HG03060 (cell line): Measurements from ENCODE around the gene C6orf120.

ENCODE experiments used
- ATAC-seq: cut with Tn5 transposase; IDR thresholded peaks from one replicate; pipeline ENCODE4 v1.9.1; 2021; ENCODE audit warnings: low read depth, moderate number of reproducible peaks; ENCODE audit not compliant: unreplicated experiment

The C6orf120 gene

GRCh38 chr6:169701954-169702839 lies at the start of gene C6orf120, which contains the start of gene WDR27:
Gene C6orf120 (plus strand): TSS chr6:169702126. CDS start chr6:169702460, 334 bp downstream.
Gene WDR27 (minus strand): TSS chr6:169702029. CDS start chr6:169689005, 13,024 bp downstream.
- peak; percentile 86 for ATAC-seq

- no peak for ATAC-seq
Observed at GRCh38 chr6:169652896-169653295, 49.0 kb upstream of the C6orf120 start.

- ATAC-seq: no peak
Observed at GRCh38 chr6:169653691-169654090, 48.2 kb upstream of the C6orf120 start.

- ATAC-seq: peak; percentile 64
Observed at GRCh38 chr6:169654598-169655391, 47.1 kb upstream of the C6orf120 start.

GRCh38 chr6:169656546-169657283 lies 45.2 kb upstream of the C6orf120 start:
- no peak for ATAC-seq

- ATAC-seq: no peak
Observed at GRCh38 chr6:169657284-169657610, 44.7 kb upstream of the C6orf120 start.

- no peak for ATAC-seq
Observed at GRCh38 chr6:169659820-169660610, 41.9 kb upstream of the C6orf120 start.

- ATAC-seq: no peak
Observed at GRCh38 chr6:169660751-169661390, 41.1 kb upstream of the C6orf120 start.

- ATAC-seq: no peak
Observed at GRCh38 chr6:169661391-169661756, 40.6 kb upstream of the C6orf120 start.

- no peak for ATAC-seq
Observed at GRCh38 chr6:169663468-169663867, 38.5 kb upstream of the C6orf120 start.

- no peak for ATAC-seq
Observed at GRCh38 chr6:169664227-169664626, 37.7 kb upstream of the C6orf120 start.

- ATAC-seq: no peak
Observed at GRCh38 chr6:169665289-169665688, 36.6 kb upstream of the C6orf120 start.

GRCh38 chr6:169666441-169666840 lies 35.5 kb upstream of the C6orf120 start:
- no peak for ATAC-seq

GRCh38 chr6:169667716-169668115 lies 34.2 kb upstream of the C6orf120 start:
- ATAC-seq: no peak

- no peak for ATAC-seq
Observed at GRCh38 chr6:169668203-169668847, 33.6 kb upstream of the C6orf120 start.

GRCh38 chr6:169669147-169669546 lies 32.8 kb upstream of the C6orf120 start:
- no peak for ATAC-seq

- no peak for ATAC-seq
Observed at GRCh38 chr6:169669889-169670288, 32.0 kb upstream of the C6orf120 start.

- ATAC-seq: no peak
Observed at GRCh38 chr6:169671563-169671962, 30.4 kb upstream of the C6orf120 start.

GRCh38 chr6:169675011-169675410 lies 26.9 kb upstream of the C6orf120 start:
- no peak for ATAC-seq
